ENCODE measurements around the gene MLH3. TPM values are rescaled to one million over a fixed set of nuclear protein-coding genes. Genes with fewer than 3 reads are reported as not detected.

MLH3 gene
- total RNA-seq, 4 donors from 2014 or later: 24.5 to 40.7 (median 32.9) TPM

- Histone ChIP-seq H3K27me3 (no peaks in the 10 kb centered on the region), H3K36me3 (peaks cover 59 to 100% (median 93%) of the 10 kb centered on the region in 4 donors), H3K9me3 (no peaks in the 10 kb centered on the region), H3K4me3 (no peak overlapping the region), H3K4me1 (no peaks in the 10 kb centered on the region), H3K27ac (replicated peaks in 1 of 4) (no peak overlapping the region)
- WGBS: 84% methylated on average over 4 of the region's 4 CpGs
- intact Hi-C loops (cut with DNase I): no loop called here
- no peak for DNase-seq (ENCODE audit: extremely low spot score)
- no peak for TF ChIP-seq POLR2A (IDR thresholded peaks at IDR 0.05; ENCODE audit: low read depth)
- no peak for TF ChIP-seq CTCF (IDR thresholded peaks at IDR 0.05)
- no peak for TF ChIP-seq POLR2AphosphoS5 (IDR thresholded peaks at IDR 0.05)
- TF ChIP-seq EP300 (IDR thresholded peaks at IDR 0.05): no peak
Observed at GRCh38 chr14:75095690-75096089, 44.4 kb upstream of the MLH3 start.

- intact Hi-C loops (cut with DNase I): no loop called here
- 77% methylated on average over 3 of the region's 3 CpGs for WGBS
- Histone ChIP-seq H3K27me3 (no peaks in the 10 kb centered on the region), H3K36me3 (peaks cover 60 to 100% (median 93%) of the 10 kb centered on the region in 4 donors), H3K4me3 (no peak overlapping the region), H3K9me3 (no peaks in the 10 kb centered on the region), H3K27ac (replicated peaks in 1 of 4) (no peak overlapping the region), H3K4me1 (no peaks in the 10 kb centered on the region)
- no peak for DNase-seq (ENCODE audit: extremely low spot score)
- TF ChIP-seq POLR2A (IDR thresholded peaks at IDR 0.05; ENCODE audit: low read depth): no peak
- TF ChIP-seq CTCF (IDR thresholded peaks at IDR 0.05): no peak
- TF ChIP-seq EP300 (IDR thresholded peaks at IDR 0.05): no peak
Observed at GRCh38 chr14:75094896-75095295, 43.6 kb upstream of the MLH3 start.

- peaks cover 61 to 99% (median 94%) of the 10 kb centered on the region in 4 donors for H3K36me3 ChIP-seq
- intact Hi-C loops (cut with DNase I): no loop called here
- WGBS: 76% methylated on average over 2 of the region's 2 CpGs
Observed at GRCh38 chr14:75092698-75093097, 41.4 kb upstream of the MLH3 start.

GRCh38 chr14:75091251-75091650, 40.0 kb upstream of the MLH3 start:
- Histone ChIP-seq H3K4me3 (no peak overlapping the region), H3K27ac (replicated peaks in 1 of 4) (no peak overlapping the region), H3K9me3 (no peaks in the 10 kb centered on the region), H3K4me1 (peaks cover 0 to 5% (median 2%) of the 10 kb centered on the region in 4 donors), H3K27me3 (no peaks in the 10 kb centered on the region), H3K36me3 (peaks cover 64 to 99% (median 94%) of the 10 kb centered on the region in 4 donors)
- 89% methylated on average over 8 of the region's 8 CpGs for WGBS
- no peak for DNase-seq (ENCODE audit: extremely low spot score)
- intact Hi-C loops (cut with DNase I): no loop called here
- TF ChIP-seq CTCF (IDR thresholded peaks at IDR 0.05): no peak
- no peak for TF ChIP-seq POLR2A (IDR thresholded peaks at IDR 0.05; ENCODE audit: low read depth)
- TF ChIP-seq EP300 (IDR thresholded peaks at IDR 0.05): no peak
- TF ChIP-seq POLR2AphosphoS5 (IDR thresholded peaks at IDR 0.05): no peak

More at GRCh38 chr14:75092698-75093097, 41.4 kb upstream of the MLH3 start:
- Histone ChIP-seq H3K27me3 (no peaks in the 10 kb centered on the region), H3K27ac (replicated peaks in 1 of 4) (no peak overlapping the region), H3K9me3 (no peaks in the 10 kb centered on the region), H3K4me3 (no peak overlapping the region), H3K4me1 (peaks cover 0 to 5% (median 2%) of the 10 kb centered on the region in 4 donors)
- DNase-seq (ENCODE audit: extremely low spot score): no peak
- TF ChIP-seq CTCF (IDR thresholded peaks at IDR 0.05) (no peak), POLR2A (IDR thresholded peaks at IDR 0.05; ENCODE audit: low read depth) (no peak), POLR2AphosphoS5 (IDR thresholded peaks at IDR 0.05) (no peak), EP300 (IDR thresholded peaks at IDR 0.05) (no peak)

GRCh38 chr14:75090353-75090752, 39.1 kb upstream of the MLH3 start:
- DNase-seq (ENCODE audit: extremely low spot score): no peak
- intact Hi-C loops (cut with DNase I): no loop called here

More at GRCh38 chr14:75090353-75090752, 39.1 kb upstream of the MLH3 start:
- WGBS: 87% methylated on average over 3 of the region's 3 CpGs
- H3K4me1 ChIP-seq: peaks cover 0 to 5% (median 2%) of the 10 kb centered on the region in 4 donors
- H3K36me3 ChIP-seq: peaks cover 63 to 99% (median 95%) of the 10 kb centered on the region in 4 donors
- no peak overlapping the region for H3K4me3 ChIP-seq
- H3K27me3 ChIP-seq: no peaks in the 10 kb centered on the region
- no peak for TF ChIP-seq CTCF (IDR thresholded peaks at IDR 0.05)
- TF ChIP-seq POLR2A (IDR thresholded peaks at IDR 0.05; ENCODE audit: low read depth): no peak
- TF ChIP-seq POLR2AphosphoS5 (IDR thresholded peaks at IDR 0.05): no peak
- TF ChIP-seq EP300 (IDR thresholded peaks at IDR 0.05): no peak
- no peaks in the 10 kb centered on the region for H3K9me3 ChIP-seq
- no peak overlapping the region for H3K27ac ChIP-seq (replicated peaks in 1 of 4)

Data from esophagus muscularis mucosa (tissue), 4 donors.